Measurements from ENCODE around the gene SBF2.
A peak's percentile ranks its signal among the peaks of the same experiment; 100 is the strongest.

The SBF2 gene

DNA sequence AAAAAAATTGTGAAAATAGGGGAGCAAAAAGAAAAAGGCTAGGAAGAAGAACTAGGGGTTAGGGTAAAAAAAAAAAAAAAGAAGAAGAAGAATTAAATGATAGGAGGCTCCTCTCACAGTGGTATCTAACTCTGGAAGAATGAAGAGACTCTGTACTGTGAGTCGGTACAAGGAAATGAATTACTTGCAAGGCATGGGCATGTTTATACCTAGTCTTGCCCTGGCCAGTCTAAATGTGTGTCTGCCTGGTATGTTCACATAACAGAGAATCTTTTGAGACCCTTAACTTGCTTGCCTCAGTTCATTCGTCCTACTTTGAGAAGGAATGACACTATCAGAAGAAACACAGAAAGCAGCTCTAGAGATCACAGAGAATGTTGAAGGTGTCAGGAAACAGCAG is 470.6 kb downstream of the SBF2 start:
- DNase-seq: no peak

DNA sequence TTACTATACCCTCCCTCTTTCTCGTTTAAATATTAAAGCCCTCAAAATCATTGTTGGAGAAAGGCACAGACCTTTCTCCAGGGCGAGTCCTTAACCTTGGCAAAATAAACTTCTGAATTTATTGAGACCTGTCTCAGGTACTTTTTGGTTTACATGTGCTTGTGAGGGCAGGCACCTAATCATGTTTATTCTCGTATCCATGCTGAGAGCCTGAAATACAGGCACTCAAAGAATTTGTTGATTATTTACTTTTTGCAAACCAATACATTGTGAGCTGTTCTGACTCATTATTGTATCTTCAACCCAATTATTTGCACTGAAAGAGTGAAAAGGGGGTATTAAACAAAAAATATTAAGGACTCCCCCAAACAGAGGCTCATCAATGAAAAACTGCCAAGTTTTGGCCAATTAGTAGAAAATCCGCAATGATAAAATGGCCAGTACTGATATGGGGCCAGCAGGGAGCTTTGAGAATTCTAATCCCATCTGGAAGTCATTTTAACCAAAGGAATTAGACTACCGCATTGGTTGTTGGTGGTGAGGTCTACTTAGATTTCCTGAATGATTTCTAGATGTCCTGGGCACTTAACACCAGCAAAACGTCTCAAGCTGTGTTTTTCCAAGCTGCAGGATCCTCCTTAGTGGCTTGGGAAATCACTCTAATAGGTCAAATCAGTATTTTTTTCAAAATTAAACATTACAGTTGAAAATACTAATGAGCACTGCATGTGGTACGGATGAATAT is 472.8 kb downstream of the SBF2 start:
- DNase-seq: no peak

DNA sequence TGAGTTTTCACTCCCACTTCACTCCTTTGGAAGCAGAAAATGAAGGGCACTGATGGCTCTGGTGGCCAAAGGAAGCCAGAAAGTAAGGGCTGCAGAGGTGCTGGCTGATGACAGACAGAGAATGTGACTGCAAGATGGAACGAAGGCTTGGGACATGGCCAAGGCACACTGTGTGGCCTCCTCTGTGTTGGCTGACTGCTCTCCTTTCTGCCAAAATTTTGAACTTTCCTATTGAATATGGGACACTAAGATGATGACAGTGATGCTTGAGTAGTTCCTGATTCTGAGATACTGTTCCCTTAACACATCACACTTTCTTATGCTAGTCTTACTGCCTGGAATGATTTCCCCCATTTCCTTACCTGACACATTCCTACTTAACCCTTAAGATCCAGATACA is 473.8 kb downstream of the SBF2 start:
- DNase-seq: peak in 1 of 56 donors; percentile 4

DNA sequence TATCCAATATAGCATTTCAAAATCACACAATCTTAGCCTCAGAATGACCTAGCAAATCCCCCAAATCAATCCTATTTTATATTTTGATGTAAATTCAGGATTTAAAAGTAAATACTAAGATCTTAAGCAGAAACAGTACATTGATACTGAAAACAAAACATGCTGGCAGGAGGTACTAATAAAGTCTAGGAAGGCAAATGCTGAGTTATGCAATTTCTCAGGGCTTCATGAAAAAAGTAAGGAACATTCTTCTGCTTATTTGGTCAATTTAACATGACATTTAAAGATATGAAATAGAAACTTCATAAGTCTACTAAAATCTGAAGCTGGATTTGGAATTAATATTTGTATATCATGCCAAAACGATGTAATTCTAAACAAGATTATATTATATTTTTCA is 476.8 kb downstream of the SBF2 start:
- DNase-seq: no peak

DNA sequence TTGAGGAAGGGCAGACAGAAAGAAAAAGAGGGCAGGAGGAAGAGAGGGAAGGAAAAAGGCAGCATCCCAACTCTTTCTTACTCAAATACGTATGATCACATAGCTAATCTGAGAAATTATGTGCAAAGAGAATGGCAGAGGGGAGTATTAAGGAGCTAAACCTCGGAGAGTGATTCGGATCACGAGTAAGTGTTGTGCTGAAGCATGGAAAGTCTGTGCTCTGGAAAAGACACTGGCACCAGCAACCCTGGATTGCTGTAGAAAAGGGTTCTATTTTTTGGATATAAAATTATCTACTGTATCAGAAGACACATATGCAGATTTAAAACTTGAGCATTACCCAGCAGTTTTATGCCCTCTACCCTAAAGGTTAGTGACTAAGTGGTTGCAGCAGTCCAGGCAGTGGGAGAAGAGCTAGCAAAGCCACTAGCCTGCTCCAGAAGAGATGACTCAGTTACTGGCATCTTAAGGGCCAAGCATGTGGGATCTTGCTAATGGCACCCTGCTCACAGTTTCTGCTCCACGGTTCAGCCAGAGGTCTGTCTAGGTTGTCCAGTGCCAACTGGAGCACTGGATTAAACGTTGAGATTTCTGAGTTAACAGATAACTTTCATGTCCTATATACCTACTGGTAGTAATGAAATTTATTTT is 478.4 kb downstream of the SBF2 start:
- DNase-seq: no peak

DNA sequence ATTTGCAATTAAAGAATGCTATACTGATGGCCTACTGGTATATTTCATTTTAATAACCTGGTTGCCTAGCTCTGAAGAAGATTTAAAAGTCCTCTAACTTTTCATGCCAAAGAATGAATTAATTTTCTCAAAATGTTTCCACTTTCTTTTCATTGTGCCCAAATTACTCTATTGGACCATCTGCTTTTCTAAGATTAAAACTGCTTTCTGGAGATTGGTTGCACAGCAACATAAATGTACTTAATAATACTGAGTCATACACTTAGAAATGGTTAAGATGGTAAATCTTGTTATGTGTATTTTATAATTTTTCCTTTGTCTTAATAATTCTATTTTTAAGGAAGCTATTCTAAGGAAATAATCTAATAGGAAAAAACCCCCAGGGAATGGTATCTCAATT is 479.9 kb downstream of the SBF2 start:
- no peak for DNase-seq

DNA sequence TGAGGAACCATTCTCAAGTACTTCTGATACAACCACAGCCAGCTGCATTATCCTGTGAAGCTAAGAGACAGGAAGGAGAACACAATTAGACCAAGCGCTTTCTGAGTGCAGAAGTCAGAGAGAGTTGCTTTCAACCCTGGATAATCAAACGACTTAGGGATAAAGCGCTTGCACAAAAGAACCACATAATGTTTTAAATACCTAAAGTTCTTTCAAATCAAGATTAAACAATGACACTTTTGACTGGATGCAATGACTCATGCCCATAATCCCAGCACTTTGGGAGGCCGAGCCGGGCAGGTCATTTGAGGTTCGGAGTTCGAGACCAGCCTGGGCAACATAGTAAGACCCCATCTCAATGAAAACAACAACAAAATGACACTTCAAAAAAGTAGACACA is 485.1 kb downstream of the SBF2 start:
- no peak for DNase-seq

DNA sequence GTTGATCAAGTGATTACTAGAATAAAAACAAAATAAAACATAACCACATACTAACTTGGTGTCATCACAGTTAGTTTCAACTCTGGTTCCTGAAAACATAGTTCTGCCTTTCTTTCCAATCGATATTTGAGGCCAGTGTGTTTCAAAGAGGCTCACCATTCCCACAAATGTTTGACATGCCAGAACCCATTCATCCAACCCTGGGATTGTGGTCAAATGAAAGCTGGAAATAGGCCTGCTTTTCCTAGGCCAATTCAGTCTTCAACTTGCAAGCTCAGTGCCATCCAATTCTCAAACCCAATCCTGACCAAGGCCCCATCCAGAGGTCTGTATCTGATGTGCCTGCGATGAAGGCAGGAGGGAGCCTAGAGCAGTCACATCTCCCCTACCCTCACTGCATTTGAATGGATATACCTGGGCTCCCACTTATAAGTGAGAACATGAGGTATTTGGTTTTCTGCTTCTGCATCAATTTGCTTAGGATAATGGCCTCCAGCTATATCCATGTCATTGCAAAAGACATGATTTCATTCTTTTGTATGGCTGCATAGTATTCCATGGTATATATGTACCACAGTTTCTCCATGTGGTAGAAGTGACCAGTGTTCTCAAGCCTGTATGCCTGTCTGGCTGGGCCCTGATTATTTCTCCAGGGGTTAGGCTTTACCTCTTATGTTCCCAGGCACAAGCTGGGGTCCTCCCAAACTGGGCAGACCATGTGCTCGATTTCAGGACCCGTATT is 486.9 kb downstream of the SBF2 start:
- DNase-seq: no peak

DNA sequence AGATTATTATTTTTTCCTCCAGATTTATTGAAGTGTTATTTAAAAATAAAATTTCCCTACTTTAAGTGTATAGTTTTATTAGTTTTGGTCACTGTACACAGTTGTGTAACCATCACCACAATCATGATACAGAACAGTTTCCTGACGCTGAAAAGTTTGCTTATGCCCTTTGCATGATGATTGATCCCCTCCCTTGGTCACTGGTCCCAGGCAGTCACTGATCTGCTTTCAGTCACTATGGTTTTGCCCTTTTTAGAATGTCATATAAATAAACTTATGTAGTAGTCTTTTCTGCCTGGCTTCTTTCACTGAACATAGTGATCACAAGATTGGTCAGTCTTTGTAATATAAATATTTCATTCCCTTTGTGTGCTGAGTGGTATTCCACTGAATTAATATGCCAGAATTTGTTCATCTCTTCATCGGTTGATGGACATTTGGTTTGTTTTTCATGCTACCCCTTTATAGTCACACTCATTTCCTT is 489.6 kb downstream of the SBF2 start:
- DNase-seq: no peak

DNA sequence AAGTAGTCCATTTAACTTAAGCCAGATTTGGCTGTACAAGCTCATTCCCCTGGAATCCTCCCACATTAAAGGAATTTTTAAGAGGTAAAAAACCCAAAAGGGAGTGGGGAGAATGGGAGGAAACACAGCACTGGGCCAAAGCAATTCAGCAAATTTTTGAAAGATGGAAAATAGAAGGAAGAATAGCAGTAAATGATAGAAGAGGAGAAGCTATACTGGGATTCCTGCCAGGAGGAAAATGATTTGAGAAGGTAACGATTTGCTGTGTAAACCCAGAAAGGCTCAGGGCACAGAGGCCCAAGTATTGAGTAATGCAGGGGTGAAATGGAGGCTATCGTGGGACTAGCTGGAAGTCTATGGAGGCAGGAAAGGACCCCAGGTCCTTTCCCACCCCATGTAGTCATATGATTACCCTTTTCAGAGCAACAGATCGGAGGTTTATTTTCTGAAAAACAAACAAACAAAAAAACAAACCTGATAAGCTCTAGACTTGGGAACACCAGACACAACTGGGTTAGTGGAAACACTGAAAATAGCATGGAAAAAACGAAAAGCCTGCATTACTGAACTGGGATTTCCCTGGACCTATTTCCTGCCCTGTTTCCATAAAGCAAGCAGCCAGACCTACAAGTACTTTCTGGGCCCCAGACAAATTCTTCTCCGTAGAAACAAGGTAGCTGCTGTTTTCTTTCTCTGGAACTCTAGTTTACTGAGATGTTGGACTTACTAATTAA is 490.2 kb downstream of the SBF2 start:
- DNase-seq: no peak

DNA sequence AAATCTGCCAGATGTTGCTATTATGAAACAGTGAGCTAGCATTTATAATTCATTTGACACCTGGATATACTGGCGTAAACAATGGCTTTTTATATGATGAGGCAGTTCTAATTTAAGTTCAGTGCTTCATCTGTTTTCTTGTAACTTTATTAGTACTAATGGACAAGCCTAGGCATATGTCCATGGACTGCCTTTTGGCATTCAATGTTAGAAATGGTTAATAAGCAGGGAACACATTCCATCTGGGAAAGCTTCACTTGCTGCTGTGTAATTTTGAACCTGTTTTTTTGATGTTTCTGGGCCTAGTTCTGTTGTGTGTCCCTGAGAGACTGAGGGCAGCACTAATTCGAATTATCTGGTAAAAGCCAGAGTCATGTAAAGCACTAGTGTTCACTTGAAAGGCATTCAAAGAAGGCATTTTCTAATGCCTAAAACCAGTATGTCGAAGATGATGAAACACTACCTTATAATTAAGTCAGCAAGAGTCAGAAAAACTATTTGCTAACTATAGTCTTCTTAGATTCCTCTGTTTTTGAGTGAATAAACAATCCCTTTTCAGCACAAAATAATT is 491.6 kb downstream of the SBF2 start:
- DNase-seq: no peak

DNA sequence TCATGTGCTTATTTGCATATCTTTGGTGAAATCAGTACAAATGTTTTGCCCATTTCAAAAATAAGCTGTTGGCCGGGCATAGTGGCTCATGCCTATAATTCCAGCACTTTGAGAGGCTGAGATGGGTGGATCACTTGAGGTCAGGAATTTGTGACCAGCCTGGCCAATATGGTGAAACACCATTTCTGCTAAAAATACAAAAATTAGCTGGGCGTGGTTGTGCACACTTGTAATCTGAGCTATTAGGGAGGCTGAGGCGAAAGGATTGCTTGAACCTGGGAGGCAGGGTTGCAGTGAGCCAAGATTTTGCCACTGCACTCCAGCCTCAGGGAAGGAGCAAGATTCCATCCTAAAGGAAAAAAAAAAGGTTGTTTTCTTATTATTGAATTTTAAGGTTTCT is 494.1 kb downstream of the SBF2 start:
- DNase-seq: no peak

DNA sequence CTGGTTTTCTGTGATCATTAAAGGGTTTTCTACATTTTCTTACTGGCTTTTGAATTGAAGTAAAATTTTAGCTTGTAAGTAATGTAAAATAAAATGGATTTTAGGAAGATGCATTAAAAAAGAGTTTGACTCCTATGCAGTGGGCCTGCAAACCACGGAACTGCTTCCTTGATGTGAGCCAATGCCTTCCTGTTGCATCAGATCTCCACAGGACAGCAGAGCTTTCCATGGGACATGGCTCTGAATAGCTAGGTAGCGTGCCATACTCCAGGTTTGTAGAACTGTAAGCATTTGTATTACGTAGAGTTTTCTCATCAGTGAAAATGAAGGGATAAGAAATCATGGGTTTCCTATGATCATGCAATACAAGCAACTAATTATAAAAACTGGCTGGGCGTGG is 496.7 kb downstream of the SBF2 start:
- DNase-seq: no peak

DNA sequence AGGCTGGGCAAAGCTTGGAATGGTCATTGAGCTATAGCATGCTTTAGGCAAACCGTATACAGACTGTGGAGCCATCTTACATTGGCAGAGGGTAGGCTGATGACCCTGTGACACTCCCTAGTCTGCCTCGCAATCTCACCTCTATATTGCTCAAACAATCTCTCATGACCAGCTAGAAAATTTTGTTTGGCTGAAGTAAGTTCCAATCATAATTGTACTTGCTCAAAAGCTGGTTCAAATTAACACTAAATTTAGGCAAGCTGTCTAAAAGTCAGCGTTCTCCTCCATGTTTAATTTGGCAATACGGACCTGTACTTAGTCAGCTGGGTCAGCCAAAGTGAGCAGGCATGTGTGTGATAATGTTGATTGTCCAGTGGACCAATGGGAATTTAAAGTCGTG is 497.2 kb downstream of the SBF2 start:
- DNase-seq: no peak

DNA sequence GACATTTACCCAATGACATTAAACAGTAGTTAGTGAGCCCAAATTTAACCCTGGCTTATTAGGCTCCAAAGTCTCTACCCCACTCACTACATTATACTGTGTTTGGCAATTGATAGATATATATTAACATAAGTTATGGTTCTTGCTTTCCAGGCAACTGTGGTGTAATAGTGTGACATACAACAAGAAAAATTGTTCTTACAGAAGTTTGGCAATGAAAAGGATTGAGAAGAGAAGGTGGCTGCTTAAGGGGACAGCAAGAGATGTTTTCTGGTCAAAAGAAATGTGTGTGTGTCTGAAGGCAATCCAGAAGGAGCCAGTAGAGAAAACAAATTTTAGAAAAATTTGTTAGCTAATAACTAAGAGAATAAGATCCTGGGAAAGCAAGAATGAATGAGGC is 497.8 kb downstream of the SBF2 start:
- DNase-seq: no peak

DNA sequence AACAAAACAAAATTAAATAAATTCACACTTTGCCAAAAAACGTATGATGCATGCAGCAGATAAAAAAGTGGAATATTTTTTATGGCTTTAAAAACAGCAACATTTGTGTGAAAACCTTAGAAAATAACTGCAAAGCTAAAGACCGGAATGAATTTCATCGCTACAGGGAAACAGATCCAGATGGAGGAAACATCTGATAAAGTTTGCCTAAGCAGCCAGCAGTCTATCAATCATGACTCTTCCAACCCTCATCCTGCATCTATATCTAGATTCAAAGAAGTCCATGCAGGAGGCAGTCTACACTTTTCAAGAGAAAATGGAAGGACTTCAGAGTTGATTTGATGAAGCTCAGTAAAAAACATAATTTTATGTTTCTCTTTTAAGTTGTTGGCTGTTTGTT is 503.3 kb downstream of the SBF2 start:
- no peak for DNase-seq

DNA sequence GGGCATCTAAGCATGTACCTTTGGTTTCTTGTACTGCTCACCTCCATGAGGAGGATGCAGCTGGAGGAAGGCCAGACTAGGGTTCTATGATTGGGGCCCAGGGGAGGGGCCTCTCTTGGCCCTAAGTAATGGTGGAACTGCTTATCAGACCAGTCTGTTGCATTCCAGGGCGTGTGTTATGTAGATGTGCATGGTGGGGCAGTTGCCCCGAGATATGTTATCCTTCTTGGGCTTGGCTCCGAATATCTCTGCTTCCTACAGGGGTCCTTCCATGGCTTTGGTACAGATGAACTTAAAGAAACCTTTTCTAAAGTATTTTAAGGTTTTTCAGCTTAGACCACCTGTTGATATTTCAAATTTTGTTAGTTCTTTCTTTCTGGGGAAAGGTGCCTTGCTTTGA is 504.1 kb downstream of the SBF2 start:
- no peak for DNase-seq

DNA sequence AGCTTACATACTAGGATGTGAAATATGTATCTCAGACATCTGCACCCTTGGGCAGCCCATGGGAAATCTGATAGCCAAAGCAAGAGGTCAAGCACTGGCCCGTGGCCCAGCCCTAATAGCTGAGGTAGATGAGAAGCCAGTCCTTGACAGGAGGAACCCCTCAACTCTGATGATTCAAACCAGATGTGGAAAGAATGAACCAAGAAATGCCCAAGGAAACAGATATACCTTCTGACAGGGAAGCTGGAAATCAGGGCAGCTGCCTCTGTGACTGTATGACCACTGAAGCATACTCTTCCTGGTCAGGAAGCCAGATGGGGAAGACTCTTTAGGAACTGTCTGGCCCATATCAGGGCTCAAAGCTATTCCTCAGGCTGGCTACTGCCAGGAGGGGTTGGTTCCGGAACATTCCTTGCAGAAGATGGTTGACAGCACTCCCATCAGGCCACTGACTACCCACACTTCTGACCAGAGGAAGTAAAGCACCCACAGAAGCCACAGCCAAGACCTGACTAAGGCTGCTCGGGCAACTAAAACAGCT is 506.0 kb downstream of the SBF2 start:
- peak in 1 of 56 donors; percentile 11 for DNase-seq

DNA sequence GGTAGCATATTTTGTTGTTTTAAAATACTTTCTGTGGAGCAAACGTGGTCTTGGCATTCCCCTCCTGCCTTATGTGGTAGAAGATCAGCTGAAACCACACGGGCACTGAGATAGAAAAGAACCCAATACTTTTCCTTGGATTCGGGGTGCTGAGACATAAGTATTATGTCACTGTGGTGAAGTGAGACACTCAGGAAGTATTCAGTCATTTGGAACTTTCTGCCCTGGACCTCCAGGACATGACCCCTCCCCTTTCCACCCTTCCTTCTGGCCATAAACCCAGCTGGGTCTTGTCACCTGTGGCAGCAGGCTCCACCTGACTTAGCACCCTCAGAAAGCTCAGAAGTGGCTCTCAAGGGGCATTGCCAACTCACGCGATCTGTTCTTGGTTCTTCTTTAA is 506.8 kb downstream of the SBF2 start:
- DNase-seq: no peak

DNA sequence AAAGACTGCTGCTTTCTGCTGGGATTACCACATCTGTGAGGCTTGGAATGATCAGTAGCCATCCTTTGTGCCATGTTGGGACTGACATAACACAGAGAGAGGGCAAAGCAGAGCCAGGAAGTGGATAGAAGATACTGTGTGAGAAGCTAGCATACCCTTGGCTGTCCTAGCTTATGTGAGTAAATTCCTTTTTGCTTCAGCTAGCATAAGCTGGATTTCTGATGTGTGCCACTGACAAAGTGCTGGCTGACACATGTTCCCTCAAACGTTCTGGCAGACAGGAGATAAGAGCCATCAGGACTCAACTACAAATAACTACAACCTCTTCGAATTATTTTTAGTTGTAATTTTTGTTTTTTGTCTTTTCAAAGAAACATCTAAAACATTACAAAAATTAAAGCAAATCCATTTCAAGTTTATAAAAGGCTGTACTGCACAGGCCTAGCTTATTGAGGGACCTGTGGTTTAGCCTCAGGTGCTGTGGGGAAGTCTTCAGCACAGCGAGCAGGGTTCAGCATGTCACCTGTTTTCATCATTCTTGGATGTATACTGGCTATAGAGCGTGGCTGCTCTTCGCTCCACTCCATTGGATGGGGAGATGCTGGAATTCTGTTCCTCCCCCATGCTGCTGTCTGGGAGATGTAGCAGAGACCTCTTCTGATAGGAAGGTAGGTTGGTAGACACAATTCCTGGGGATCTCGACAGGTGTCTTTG is 509.3 kb downstream of the SBF2 start:
- no peak for DNase-seq

DNA sequence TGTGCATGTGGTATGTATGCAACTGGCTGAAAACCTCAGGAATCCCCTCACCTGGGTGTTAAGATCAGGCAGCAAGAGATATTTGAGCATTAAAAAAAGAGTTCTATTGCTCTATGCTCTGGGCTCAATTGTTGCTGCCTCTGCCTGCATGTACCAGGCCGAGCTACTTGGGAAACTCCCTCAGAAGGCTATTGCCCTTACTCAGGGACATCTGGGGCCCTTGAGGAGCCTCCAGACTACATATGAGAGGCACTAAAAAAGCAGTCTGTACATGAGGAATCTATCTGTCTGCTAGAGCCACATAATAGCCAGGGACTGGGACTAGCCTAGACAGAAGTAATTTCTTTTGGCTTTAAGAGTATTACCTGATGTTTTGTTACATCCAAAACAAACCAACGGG is 510.0 kb downstream of the SBF2 start:
- DNase-seq: no peak

Measured in nucleus accumbens (tissue), 56 donors.